HEK293T (cell line): Measurements from ENCODE around the gene CPT1B.

Source experiments
- ARNT ChIP-seq: fragments of 450-650 bp; IDR thresholded peaks from 2 replicates; pipeline ENCODE4 v1.6.1; 2017; ENCODE audit warnings: mild to moderate bottlenecking
- BHLHE40 ChIP-seq: fragments of 450-650 bp; IDR thresholded peaks from 2 replicates; pipeline ENCODE4 v1.6.1; 2016; ENCODE audit warnings: mild to moderate bottlenecking, moderate library complexity, borderline replicate concordance
- FOXA1 ChIP-seq: fragments of 450-650 bp; IDR thresholded peaks from 2 replicates; pipeline ENCODE4 v1.6.1; 2016; ENCODE audit warnings: mild to moderate bottlenecking
- PKNOX1 ChIP-seq: fragments of 450-650 bp; IDR thresholded peaks from 2 replicates; pipeline ENCODE4 v1.6.1; 2016
- SP1 ChIP-seq: fragments of 450-650 bp; IDR thresholded peaks from 2 replicates; pipeline ENCODE4 v1.6.1; 2017
- SUZ12 ChIP-seq: fragments of 450-650 bp; IDR thresholded peaks from 2 replicates; pipeline ENCODE4 v1.6.1; 2016; ENCODE audit warnings: mild to moderate bottlenecking

GRCh38 chr22:50529416-50529896 lies 48.8 kb downstream of the CPT1B start:
- TF ChIP-seq ARNT, result no peak
- no peak for TF ChIP-seq SUZ12
- TF ChIP-seq BHLHE40, result no peak
- no peak for TF ChIP-seq FOXA1
- no peak for TF ChIP-seq PKNOX1
- no peak for TF ChIP-seq SP1
